Smooth muscle cell (in vitro differentiated cells): ENCODE results near the gene RAI1. TPM values are rescaled to one million over a fixed set of nuclear protein-coding genes. Genes with fewer than 3 reads are reported as not detected.

Experiments
- DNase-seq: peaks from one replicate; lab custom pipeline; 2025; ENCODE audit not compliant: unreplicated experiment; lab: John Stamatoyannopoulos, UW
- H2AFZ ChIP-seq: fragments of 200-600 bp; sonication (generic); 2 replicates; pipeline ENCODE4 v1.6.0; 2016; ENCODE audit warnings: antibody characterized with exemption, low read depth, mild to moderate bottlenecking
- H3F3A ChIP-seq: fragments of 200-600 bp; sonication (generic); 2 replicates; pipeline ENCODE4 v1.6.0; 2017; ENCODE audit warnings: antibody characterized with exemption, low read depth
- H3K27ac ChIP-seq: fragments of 200-600 bp; sonication (generic); 2 replicates; pipeline ENCODE4 v1.5.1; 2016; ENCODE audit warnings: low read depth, mild to moderate bottlenecking
- H3K27me3 ChIP-seq: fragments of 200-600 bp; sonication (generic); 2 replicates; pipeline ENCODE4 v1.6.1; 2016; ENCODE audit warnings: low read depth, mild to moderate bottlenecking
- H3K36me3 ChIP-seq: fragments of 200-600 bp; sonication (generic); 2 replicates; pipeline ENCODE4 v1.5.1; 2016; ENCODE audit warnings: low read depth
- H3K4me1 ChIP-seq: fragments of 200-600 bp; sonication (generic); 2 replicates; pipeline ENCODE4 v1.5.1; 2016; ENCODE audit warnings: low read depth
- H3K4me2 ChIP-seq: fragments of 200-600 bp; sonication (generic); 2 replicates; pipeline ENCODE4 v1.6.0; 2016; ENCODE audit warnings: mild to moderate bottlenecking
- H3K4me3 ChIP-seq: fragments of 200-600 bp; sonication (generic); 2 replicates; pipeline ENCODE4 v1.5.1; 2016; ENCODE audit warnings: mild to moderate bottlenecking
- H3K79me2 ChIP-seq: fragments of 200-600 bp; sonication (generic); 2 replicates; pipeline ENCODE4 v1.6.0; 2016; ENCODE audit warnings: low read depth, mild to moderate bottlenecking
- H3K9ac ChIP-seq: fragments of 200-600 bp; sonication (generic); 2 replicates; pipeline ENCODE4 v1.6.0; 2016; ENCODE audit warnings: low read depth
- H3K9me3 ChIP-seq: fragments of 200-600 bp; sonication (generic); replicated peaks from 2 replicates; pipeline ENCODE4 v1.5.1; 2016; ENCODE audit warnings: low read depth
- H4K20me1 ChIP-seq: fragments of 200-600 bp; sonication (generic); 2 replicates; pipeline ENCODE4 v1.6.0; 2016; ENCODE audit warnings: low read depth
- CTCF ChIP-seq: fragments of 200-600 bp; sonication (generic); IDR thresholded peaks from 2 replicates; pipeline ENCODE4 v1.5.1; 2017; ENCODE audit warnings: borderline replicate concordance, mild to moderate bottlenecking, antibody characterized with exemption; ENCODE audit not compliant: insufficient read depth, poor library complexity, severe bottlenecking
- WGBS: methylation state at CpG from one replicate; pipeline ENCODE4 v1.1.7; 2016; ENCODE audit warnings: low lambda C conversion rate; 5-methylcytosine and 5-hydroxymethylcytosine counted together
- polyA plus RNA-seq: library from polyadenylated mRNA; unstranded; fragments of >200 nt; fragmentation: Nextera tagmentation; extraction: Ambion mirVana; gene quantifications from 2 replicates; pipeline ENCODE4 v1.2.1, GENCODE V29; 2016
- total RNA-seq: library from RNA; depleted of rRNA; stranded (reverse); fragments of >200 nt; gene quantifications from 2 replicates; pipeline ENCODE4 v1.2.3, GENCODE V29; 2014

RAI1 gene
- total and polyA plus RNA-seq, 2 experiments from 2014 or later: 11.1 to 17.6 TPM

DNA sequence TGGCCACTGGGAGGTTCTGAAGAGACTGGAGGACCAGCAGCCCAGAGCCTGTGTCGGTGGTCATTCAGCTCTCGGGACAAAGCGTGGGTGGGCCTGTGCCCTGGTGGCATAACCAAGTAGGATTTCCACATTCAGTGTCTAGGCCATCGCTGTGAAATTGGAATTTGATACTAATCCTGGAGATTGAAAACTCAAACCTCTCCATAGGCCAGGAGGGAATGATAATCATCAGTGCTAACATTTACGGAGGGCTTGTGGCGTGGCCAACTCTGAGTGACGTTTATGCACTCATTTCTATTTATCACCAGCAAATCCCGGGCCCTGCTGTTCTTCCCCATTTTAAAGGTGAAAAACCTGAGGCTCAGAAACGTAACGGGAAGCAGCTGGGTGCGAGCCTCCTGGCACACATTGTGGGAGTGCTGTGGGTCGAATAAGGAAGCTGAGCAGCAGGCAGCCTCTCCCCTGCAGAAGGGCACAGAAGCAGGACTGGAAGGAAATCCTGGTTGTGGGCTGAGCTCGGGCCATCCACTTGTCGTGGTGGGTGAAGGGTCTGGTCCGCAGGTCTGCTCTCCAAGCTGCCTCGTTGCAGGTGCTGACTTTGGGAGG, 33.1 kb downstream of the RAI1 start:
- Histone ChIP-seq H3K9ac (peak overlapping the region; percentile 4), H2AFZ (no peak overlapping the region)

GRCh38 chr17:17714879-17715278, 33.6 kb downstream of the RAI1 start:
- Histone ChIP-seq H3K36me3 (no peaks in the 10 kb centered on the region), H3K4me3 (no peak overlapping the region), H4K20me1 (peaks cover 100% of the 10 kb centered on the region), H3K27me3 (no peaks in the 10 kb centered on the region), H3K4me2 (no peak overlapping the region), H2AFZ (no peak overlapping the region), H3K27ac (no peak overlapping the region), H3K9ac (no peak overlapping the region), H3K9me3 (no peaks in the 10 kb centered on the region), H3K79me2 (peaks cover 97% of the 10 kb centered on the region), H3F3A (peaks cover 17% of the 10 kb centered on the region), H3K4me1 (peaks cover 29% of the 10 kb centered on the region)
- DNase-seq: no peak
- no peak for TF ChIP-seq CTCF
- WGBS: 91% methylated on average over 3 of the region's 3 CpGs

More for the DNA sequence above, 33.1 kb downstream of the RAI1 start:
- no peaks in the 10 kb centered on the region for H3K27me3 ChIP-seq
- TF ChIP-seq CTCF: no peak
- H3K4me2 ChIP-seq: peak overlapping the region; percentile 59
- H3K79me2 ChIP-seq: peaks cover 96% of the 10 kb centered on the region
- peaks cover 29% of the 10 kb centered on the region for H3K4me1 ChIP-seq
- H3F3A ChIP-seq: peaks cover 17% of the 10 kb centered on the region
- DNase-seq: no peak
- H3K4me3 ChIP-seq: no peak overlapping the region
- H3K36me3 ChIP-seq: no peaks in the 10 kb centered on the region
- no peaks in the 10 kb centered on the region for H3K9me3 ChIP-seq
- H3K27ac ChIP-seq: peak overlapping the region; percentile 91
- 69% methylated on average over 16 of the region's 16 CpGs for WGBS
- peaks cover 100% of the 10 kb centered on the region for H4K20me1 ChIP-seq

GRCh38 chr17:17716837-17717523, 35.7 kb downstream of the RAI1 start:
- Histone ChIP-seq H3K9me3 (no peaks in the 10 kb centered on the region), H3K27ac (no peak overlapping the region), H3F3A (peaks cover 14% of the 10 kb centered on the region), H3K4me3 (no peak overlapping the region), H3K4me2 (no peak overlapping the region), H3K4me1 (peaks cover 14% of the 10 kb centered on the region), H3K27me3 (no peaks in the 10 kb centered on the region), H4K20me1 (peaks cover 100% of the 10 kb centered on the region), H3K36me3 (no peaks in the 10 kb centered on the region), H3K79me2 (peaks cover 97% of the 10 kb centered on the region), H2AFZ (no peak overlapping the region), H3K9ac (no peak overlapping the region)
- 93% methylated on average over 7 of the region's 7 CpGs for WGBS
- no peak for TF ChIP-seq CTCF
- DNase-seq: no peak
